Measurements from ENCODE around the gene CELF1. TPM values are rescaled to one million over a fixed set of nuclear protein-coding genes. Genes with fewer than 3 reads are reported as not detected.

The CELF1 gene
- total and polyA plus RNA-seq, 2 donors (not counting 1 experiment from before 2014, with no cell fraction given): 81.1 to 100 TPM

DNA sequence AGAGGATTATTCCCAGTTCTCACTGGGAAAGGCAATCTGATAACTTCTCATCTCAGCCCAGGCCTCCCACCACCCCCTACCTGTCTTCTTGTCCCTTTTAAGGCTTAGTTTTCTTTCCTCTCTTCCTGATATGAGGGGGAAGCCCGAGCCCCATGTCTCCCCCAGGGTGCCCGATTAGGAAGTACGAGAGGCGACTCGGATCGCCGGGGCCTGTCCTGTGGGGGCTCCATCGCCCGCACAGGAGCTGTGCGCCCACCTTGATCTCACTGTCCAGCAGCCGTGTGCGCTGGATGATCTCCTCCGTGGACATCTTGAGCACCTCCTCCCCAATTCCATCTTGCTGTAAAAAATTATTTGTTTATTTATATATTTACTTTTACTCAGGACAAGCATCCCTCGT, 127.3 kb downstream of the CELF1 start:
- H4K20me1 ChIP-seq (ENCODE audit: control insufficient read depth, extremely low read depth, insufficient read depth, low read length): no peaks in the 10 kb centered on the region
- no peaks in the 10 kb centered on the region for H3K27me3 ChIP-seq (ENCODE audit: control insufficient read depth, insufficient read depth, low read length)
- H2AFZ ChIP-seq (ENCODE audit: low read length): no peak overlapping the region
- peak overlapping the region; percentile 64 to 98 (median 84) for H3K4me3 ChIP-seq (replicated peaks in 1 of 4; ENCODE audit: control extremely low read depth in 1 of 4, insufficient read depth in 1 of 4, low read depth in 3 of 4, low read length in 4 of 4)
- DNase-seq (ENCODE audit: low read depth in 2 of 2): no peak
- H3K36me3 ChIP-seq (ENCODE audit: control insufficient read depth, insufficient read depth, low read length): peaks cover 24% of the 10 kb centered on the region
- H3K9ac ChIP-seq (ENCODE audit: insufficient read depth, low read length): peak overlapping the region; percentile 96
- H3K4me2 ChIP-seq (ENCODE audit: extremely low read depth, insufficient read depth, low read length): peak overlapping the region; percentile 71
- peak overlapping the region; percentile 97 for H3K27ac ChIP-seq (ENCODE audit: insufficient read depth, low read length)
- TF ChIP-seq, protein P1, sequence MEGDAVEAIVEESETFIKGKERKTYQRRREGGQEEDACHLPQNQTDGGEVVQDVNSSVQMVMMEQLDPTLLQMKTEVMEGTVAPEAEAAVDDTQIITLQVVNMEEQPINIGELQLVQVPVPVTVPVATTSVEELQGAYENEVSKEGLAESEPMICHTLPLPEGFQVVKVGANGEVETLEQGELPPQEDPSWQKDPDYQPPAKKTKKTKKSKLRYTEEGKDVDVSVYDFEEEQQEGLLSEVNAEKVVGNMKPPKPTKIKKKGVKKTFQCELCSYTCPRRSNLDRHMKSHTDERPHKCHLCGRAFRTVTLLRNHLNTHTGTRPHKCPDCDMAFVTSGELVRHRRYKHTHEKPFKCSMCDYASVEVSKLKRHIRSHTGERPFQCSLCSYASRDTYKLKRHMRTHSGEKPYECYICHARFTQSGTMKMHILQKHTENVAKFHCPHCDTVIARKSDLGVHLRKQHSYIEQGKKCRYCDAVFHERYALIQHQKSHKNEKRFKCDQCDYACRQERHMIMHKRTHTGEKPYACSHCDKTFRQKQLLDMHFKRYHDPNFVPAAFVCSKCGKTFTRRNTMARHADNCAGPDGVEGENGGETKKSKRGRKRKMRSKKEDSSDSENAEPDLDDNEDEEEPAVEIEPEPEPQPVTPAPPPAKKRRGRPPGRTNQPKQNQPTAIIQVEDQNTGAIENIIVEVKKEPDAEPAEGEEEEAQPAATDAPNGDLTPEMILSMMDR (conservative IDR thresholded peaks at IDR 0.05 in 1 of 2, IDR thresholded peaks at IDR 0.05 in 1 of 2; ENCODE audit: low read depth in 1 of 2, low read length in 2 of 2): no peak
- TF ChIP-seq EZH2 (IDR thresholded peaks at IDR 0.05; ENCODE audit: low read length, missing control alignments): no peak
- peaks cover 24% of the 10 kb centered on the region for H3K79me2 ChIP-seq (ENCODE audit: control insufficient read depth, insufficient read depth, low read length)
- peaks cover 4% of the 10 kb centered on the region for H3K4me1 ChIP-seq (ENCODE audit: control insufficient read depth, extremely low read depth, insufficient read depth, low read length)
- H3K9me3 ChIP-seq (ENCODE audit: control insufficient read depth, insufficient read depth, low read depth, low read length): no peaks in the 10 kb centered on the region

- peaks cover 56% of the 10 kb centered on the region for H3K36me3 ChIP-seq (ENCODE audit: control insufficient read depth, insufficient read depth, low read length)
- H4K20me1 ChIP-seq (ENCODE audit: control insufficient read depth, extremely low read depth, insufficient read depth, low read length): no peaks in the 10 kb centered on the region
- H3K9ac ChIP-seq (ENCODE audit: insufficient read depth, low read length): no peak overlapping the region
- no peak overlapping the region for H3K4me2 ChIP-seq (ENCODE audit: extremely low read depth, insufficient read depth, low read length)
- H3K4me1 ChIP-seq (ENCODE audit: control insufficient read depth, extremely low read depth, insufficient read depth, low read length): peaks cover 34% of the 10 kb centered on the region
- H3K27ac ChIP-seq (ENCODE audit: insufficient read depth, low read length): no peak overlapping the region
- H3K4me3 ChIP-seq (replicated peaks in 1 of 4; ENCODE audit: control extremely low read depth in 1 of 4, insufficient read depth in 1 of 4, low read depth in 3 of 4, low read length in 4 of 4): no peak overlapping the region
- no peaks in the 10 kb centered on the region for H3K9me3 ChIP-seq (ENCODE audit: control insufficient read depth, insufficient read depth, low read depth, low read length)
- TF ChIP-seq, protein P1 (conservative IDR thresholded peaks at IDR 0.05 in 1 of 2, IDR thresholded peaks at IDR 0.05 in 1 of 2; ENCODE audit: low read depth in 1 of 2, low read length in 2 of 2): no peak
- no peak for TF ChIP-seq EZH2 (IDR thresholded peaks at IDR 0.05; ENCODE audit: low read length, missing control alignments)
- no peak overlapping the region for H2AFZ ChIP-seq (ENCODE audit: low read length)
- H3K27me3 ChIP-seq (ENCODE audit: control insufficient read depth, insufficient read depth, low read length): no peaks in the 10 kb centered on the region
- peaks cover 7% of the 10 kb centered on the region for H3K79me2 ChIP-seq (ENCODE audit: control insufficient read depth, insufficient read depth, low read length)
- no peak for DNase-seq (ENCODE audit: low read depth in 2 of 2)
Observed at GRCh38 chr11:47418454-47419259, 134.3 kb downstream of the CELF1 start.

DNA sequence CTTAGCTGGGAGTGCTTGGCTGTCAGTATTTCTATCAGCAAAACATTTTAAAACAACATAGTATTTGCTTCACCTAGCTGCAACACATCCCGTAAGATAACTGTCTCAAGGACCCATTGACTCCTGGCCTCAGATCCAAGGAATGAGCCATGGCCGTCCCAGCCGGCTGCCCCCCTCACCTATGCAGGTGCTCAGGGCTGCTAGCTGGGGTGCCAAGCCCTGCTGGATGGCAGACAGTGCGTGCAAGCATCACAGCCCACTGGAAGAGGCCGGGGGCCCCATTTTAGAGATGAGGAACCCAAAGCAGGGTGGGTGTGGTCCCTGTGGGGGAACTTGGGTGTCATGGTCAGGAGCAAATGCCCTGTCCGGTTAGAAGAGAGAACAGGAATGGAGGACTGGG, 135.2 kb downstream of the CELF1 start:
- peak overlapping the region; percentile 18 for H3K27ac ChIP-seq (ENCODE audit: insufficient read depth, low read length)
- no peak overlapping the region for H3K4me2 ChIP-seq (ENCODE audit: extremely low read depth, insufficient read depth, low read length)
- peaks cover 39% of the 10 kb centered on the region for H3K4me1 ChIP-seq (ENCODE audit: control insufficient read depth, extremely low read depth, insufficient read depth, low read length)
- H2AFZ ChIP-seq (ENCODE audit: low read length): no peak overlapping the region
- peaks cover 55% of the 10 kb centered on the region for H3K36me3 ChIP-seq (ENCODE audit: control insufficient read depth, insufficient read depth, low read length)
- H3K79me2 ChIP-seq (ENCODE audit: control insufficient read depth, insufficient read depth, low read length): peaks cover 7% of the 10 kb centered on the region
- no peaks in the 10 kb centered on the region for H4K20me1 ChIP-seq (ENCODE audit: control insufficient read depth, extremely low read depth, insufficient read depth, low read length)
- TF ChIP-seq, protein P1 (conservative IDR thresholded peaks at IDR 0.05 in 1 of 2, IDR thresholded peaks at IDR 0.05 in 1 of 2; ENCODE audit: low read depth in 1 of 2, low read length in 2 of 2): no peak
- no peak for TF ChIP-seq EZH2 (IDR thresholded peaks at IDR 0.05; ENCODE audit: low read length, missing control alignments)
- H3K27me3 ChIP-seq (ENCODE audit: control insufficient read depth, insufficient read depth, low read length): no peaks in the 10 kb centered on the region
- H3K4me3 ChIP-seq (replicated peaks in 1 of 4; ENCODE audit: control extremely low read depth in 1 of 4, insufficient read depth in 1 of 4, low read depth in 3 of 4, low read length in 4 of 4): no peak overlapping the region
- DNase-seq (ENCODE audit: low read depth in 2 of 2): no peak
- peak overlapping the region; percentile 30 for H3K9ac ChIP-seq (ENCODE audit: insufficient read depth, low read length)
- no peaks in the 10 kb centered on the region for H3K9me3 ChIP-seq (ENCODE audit: control insufficient read depth, insufficient read depth, low read depth, low read length)

All from fibroblast of lung (primary cell).